GM12878 (cell line): Measurements from ENCODE around the gene GGNBP2. TPM values are rescaled to one million over a fixed set of nuclear protein-coding genes. Genes with fewer than 3 reads are reported as not detected.

ENCODE experiments used
- ATAC-seq: fragments of 200-7000 bp; cut with Tn5 transposase; 3 replicates; pipeline ENCODE4 v1.9.1; 2020; ENCODE audit warnings: mild to moderate bottlenecking, moderate library complexity
- BruUV-seq: library from RNA; stranded (reverse); fragments of 400-500 nt; replicated peaks from 2 replicates; lab custom pipeline; 2021; lab: Mats Ljungman, UMichigan
- CTCF ChIA-PET: fragments of 300-600 bp; sonication (Branson Sonifier 250); formaldehyde crosslinking; extraction: SDS; loops from one replicate; lab custom pipeline; 2021; ENCODE audit warnings: inconsistent platforms; lab: Yijun Ruan, JAX
- POLR2A ChIA-PET: fragments of 350-600 bp; formaldehyde crosslinking; extraction: SDS; loops from one replicate; lab custom pipeline; 2021; ENCODE audit warnings: inconsistent platforms; lab: Charles Lee
- RAD21 ChIA-PET: fragments of 300-600 bp; sonication (Branson Sonifier 250); formaldehyde crosslinking; loops from one replicate; lab custom pipeline; 2023; ENCODE audit warnings: antibody characterized with exemption; ENCODE audit not compliant: unreplicated experiment; lab: Charles Lee
- SMC1A ChIA-PET: fragments of 300-600 bp; sonication (Branson Sonifier 250); formaldehyde crosslinking; loops from one replicate; lab custom pipeline; 2023; ENCODE audit not compliant: unreplicated experiment, uncharacterized antibody; lab: Charles Lee
- DNase-seq: peaks from one replicate; pipeline ENCODE4 v3.0.0-alpha.2; 2011; ENCODE audit warnings: low read depth, low spot score
- FAIRE-seq: peaks from 3 replicates; lab custom pipeline; 2011; peaks lifted over from hg19 to GRCh38; lab: Jason Lieb, UNC
- H2AFZ ChIP-seq: 2 replicates; pipeline ENCODE4 v1.6.0; 2011; ENCODE audit warnings: low read depth, low read length, control low read depth; ENCODE audit not compliant: control insufficient read depth
- H3K27ac ChIP-seq: 2 replicates; pipeline ENCODE4 v1.5.1; 2011; ENCODE audit warnings: control low read depth; ENCODE audit not compliant: control insufficient read depth, insufficient read depth
- H3K27me3 ChIP-seq, 2 experiments: replicated peaks in 1 of 2; 2 replicates each; pipeline versions ENCODE4 v1.6.0 to v1.6.1; 2011; ENCODE audit warnings: low read length in 1 of 2; ENCODE audit not compliant: control insufficient read depth in 2 of 2, insufficient read depth in 2 of 2
- H3K36me3 ChIP-seq, 2 experiments: 2 replicates each; pipeline ENCODE4 v1.5.1; 2011; ENCODE audit warnings: low read length in 1 of 2; ENCODE audit not compliant: control insufficient read depth in 2 of 2, insufficient read depth in 2 of 2
- H3K4me1 ChIP-seq: 2 replicates; pipeline ENCODE4 v1.6.1; 2011; ENCODE audit warnings: mild to moderate bottlenecking, low read length, moderate library complexity, mixed read lengths; ENCODE audit not compliant: control insufficient read depth, insufficient read depth
- H3K4me2 ChIP-seq: 2 replicates; pipeline ENCODE4 v1.6.0; 2011; ENCODE audit warnings: control low read depth; ENCODE audit not compliant: control insufficient read depth, insufficient read depth
- H3K4me3 ChIP-seq: fragments of 200-600 bp; sonication (generic); 2 replicates; pipeline ENCODE4 v1.5.1; 2016
- H3K79me2 ChIP-seq: 2 replicates; pipeline ENCODE4 v1.6.0; 2011; ENCODE audit warnings: low read length; ENCODE audit not compliant: control insufficient read depth, insufficient read depth
- H3K9ac ChIP-seq: 2 replicates; pipeline ENCODE4 v1.8.0; 2011; ENCODE audit warnings: low read length, control low read depth, mixed read lengths; ENCODE audit not compliant: control insufficient read depth, insufficient read depth
- H3K9me3 ChIP-seq: replicated peaks from 3 replicates; pipeline ENCODE4 v1.5.1; 2011; ENCODE audit warnings: mild to moderate bottlenecking, low read length; ENCODE audit not compliant: control insufficient read depth, insufficient read depth
- H4K20me1 ChIP-seq: 2 replicates; pipeline ENCODE4 v1.6.0; 2011; ENCODE audit not compliant: control insufficient read depth, insufficient read depth
- ATF2 ChIP-seq: IDR thresholded peaks from 2 replicates; pipeline ENCODE4 v1.6.1; 2012; ENCODE audit warnings: low read length, inconsistent platforms
- CEBPB ChIP-seq, 2 experiments: fragments of 150-350 bp in 1 of 2; IDR thresholded peaks; 2 replicates each; pipeline ENCODE4 v1.6.1; 2012 to 2014; ENCODE audit warnings: low read depth in 2 of 2, low read length in 2 of 2, borderline replicate concordance in 1 of 2, inconsistent platforms in 1 of 2
- CREB1 ChIP-seq: IDR thresholded peaks from 2 replicates; pipeline ENCODE4 v1.6.1; 2012; ENCODE audit warnings: low read depth, mild to moderate bottlenecking, inconsistent platforms
- ETV6 ChIP-seq, 2 experiments: fragments of 450-650 bp in 1 of 2; IDR thresholded peaks in 1 of 2; conservative IDR thresholded peaks in 1 of 2; 2 replicates each; pipeline ENCODE4 v1.6.1; 2014; ENCODE audit warnings: antibody characterized with exemption in 1 of 2, borderline replicate concordance in 1 of 2, low read depth in 1 of 2, mild to moderate bottlenecking in 1 of 2, moderate library complexity in 1 of 2
- EZH2 ChIP-seq: IDR thresholded peaks from 2 replicates; pipeline ENCODE4 v1.6.1; 2012; ENCODE audit warnings: low read depth, mild to moderate bottlenecking, control low read depth, inconsistent platforms, low read length, borderline replicate concordance; ENCODE audit not compliant: control insufficient read depth
- HDAC2 ChIP-seq: fragments of 200-600 bp; sonication (generic); IDR thresholded peaks from 2 replicates; pipeline ENCODE4 v1.6.1; 2017
- MTA2 ChIP-seq: fragments of 450-650 bp; IDR thresholded peaks from 2 replicates; pipeline ENCODE4 v1.6.1; 2016; ENCODE audit warnings: low read depth, mild to moderate bottlenecking, moderate library complexity
- POLR2AphosphoS2 ChIP-seq: IDR thresholded peaks from 2 replicates; pipeline ENCODE4 v1.6.1; 2011; ENCODE audit warnings: low read depth, mild to moderate bottlenecking, low read length, improper control_type of control experiment, moderate library complexity
- POU2F2 ChIP-seq: IDR thresholded peaks from 3 replicates; pipeline ENCODE4 v1.6.1; 2011; ENCODE audit warnings: low read depth, mild to moderate bottlenecking, low read length, borderline replicate concordance
- SMAD1 ChIP-seq: fragments of 450-650 bp; IDR thresholded peaks from 2 replicates; pipeline ENCODE4 v1.6.1; 2018; ENCODE audit warnings: mild to moderate bottlenecking, low read depth; ENCODE audit not compliant: partially characterized antibody
- SP1 ChIP-seq: IDR thresholded peaks from one replicate; pipeline ENCODE4 v1.6.1; 2011; ENCODE audit warnings: low read depth, low read length
- SPI1 ChIP-seq: IDR thresholded peaks from 2 replicates; pipeline ENCODE4 v1.6.1; 2011; ENCODE audit warnings: low read depth, mild to moderate bottlenecking, low read length, moderate library complexity, borderline replicate concordance; ENCODE audit not compliant: insufficient read depth
- TCF7 ChIP-seq: IDR thresholded peaks from 2 replicates; pipeline ENCODE4 v1.6.1; 2014; ENCODE audit warnings: antibody characterized with exemption, borderline replicate concordance
- USF1 ChIP-seq: IDR thresholded peaks from 2 replicates; pipeline ENCODE4 v1.6.1; 2011; ENCODE audit warnings: borderline replicate concordance, low read depth, mild to moderate bottlenecking, moderate library complexity, mixed read lengths, low read length; ENCODE audit not compliant: insufficient read depth; ENCODE audit errors: extremely low read length
- ZNF24 ChIP-seq: fragments of 450-650 bp; IDR thresholded peaks from 2 replicates; pipeline ENCODE4 v1.6.1; 2017; ENCODE audit warnings: antibody characterized with exemption, mild to moderate bottlenecking
- ZNF384 ChIP-seq: IDR thresholded peaks from 2 replicates; pipeline ENCODE4 v1.6.1; 2012; ENCODE audit warnings: low read depth, mild to moderate bottlenecking, low read length, improper control_type of control experiment, borderline replicate concordance
- WGBS: methylation state at CpG from one replicate; pipeline ENCODE4 v1.1.6; 2016; ENCODE audit warnings: low lambda C conversion rate; ENCODE audit not compliant: insufficient replicate concordance, insufficient coverage; ENCODE audit errors: missing lambda C conversion rate; 5-methylcytosine and 5-hydroxymethylcytosine counted together
- in situ Hi-C: fragments of 300-500 bp; cut with MboI; formaldehyde crosslinking; loops from 9 replicates; pipeline ENCODE4 v1.14.3; 2018; ENCODE audit warnings: mixed read lengths
- intact Hi-C: fragments of 100-400 bp; cut with micrococcal nuclease; formaldehyde crosslinking; loops from one replicate; pipeline ENCODE4 v1.14.2; 2022; ENCODE audit not compliant: unreplicated experiment
- polyA plus RNA-seq, 11 experiments: library from polyadenylated mRNA; depleted of rRNA in 4 of 11; unstranded in 6 of 11; stranded (reverse) in 5 of 11; fragments of >200 nt; fragmentation: Nextera tagmentation in 4 of 11; fragmentation: Illumina TruSeq in 1 of 11; extraction: Ambion mirVana in 4 of 11; extraction: Trizol in 1 of 11; gene quantifications; 1 replicate in 1 of 11; 2 replicates in 10 of 11; pipeline versions ENCODE4 v1.2.1 to v1.2.3, GENCODE V29; 2011 to 2016; ENCODE audit warnings: inconsistent platforms in 2 of 11, missing spikeins in 2 of 11, low read depth in 1 of 11
- total RNA-seq, 4 experiments: library from RNA; depleted of rRNA in 3 of 4; stranded (reverse); fragments of >200 nt in 3 of 4; fragmentation: Illumina TruSeq in 1 of 4; extraction: Trizol in 1 of 4; gene quantifications; 2 replicates each; pipeline versions ENCODE4 v1.2.1 to v1.2.3, GENCODE V29; 2013 to 2021

The GGNBP2 gene
- total and polyA plus RNA-seq, 10 of the 15 experiments (the other 5 are each of a cell fraction or from before 2014, with no cell fraction given): 36.3 to 82.0 (median 50.0) TPM

- POLR2A ChIA-PET: no interaction called here
- FAIRE-seq: no peak
- SMC1A ChIA-PET: no interaction called here
Observed at GRCh38 chr17:36632916-36633771, 88.4 kb downstream of the GGNBP2 start.

More at GRCh38 chr17:36632916-36633771, 88.4 kb downstream of the GGNBP2 start:
- Histone ChIP-seq H3K4me1 (no peaks in the 10 kb centered on the region), H3K9me3 (no peaks in the 10 kb centered on the region), H3K79me2 (no peaks in the 10 kb centered on the region), H3K4me3 (no peak overlapping the region), H3K4me2 (no peak overlapping the region), H3K9ac (no peak overlapping the region), H3K27me3 (peaks cover 0 to 4% of the 10 kb centered on the region in 2 experiments; a peak in 3 of 4 replicates), H2AFZ (no peak overlapping the region), H3K27ac (no peak overlapping the region), H3K36me3 (no peaks in the 10 kb centered on the region), H4K20me1 (no peaks in the 10 kb centered on the region)
- ChIA-PET RAD21 (interaction anchor here (0.6 to 1.0 kb wide), 2 partner anchors 544 to 744 kb away, joined by 3 to 4 read pairs; no protein-coding TSS in a partner anchor), CTCF (interaction anchor here (1.8 to 9.3 kb wide), 2 partner anchors 30 to 414 kb away, joined by 8 to 76 read pairs; no protein-coding TSS in a partner anchor)
- no peak for TF ChIP-seq SP1
- TF ChIP-seq ETV6 (conservative IDR thresholded peaks at IDR 0.05 in 1 of 2, IDR thresholded peaks at IDR 0.05 in 1 of 2; ENCODE audit: borderline replicate concordance in 1 of 2, low read depth in 1 of 2): no peak
- TF ChIP-seq TCF7: no peak
- no peak for TF ChIP-seq ZNF384
- no peak for TF ChIP-seq USF1
- TF ChIP-seq SMAD1: no peak
- TF ChIP-seq HDAC2: no peak
- TF ChIP-seq POLR2AphosphoS2: no peak
- TF ChIP-seq POU2F2: no peak
- TF ChIP-seq CREB1: no peak
- TF ChIP-seq EZH2: no peak
- TF ChIP-seq CEBPB (IDR thresholded peaks at IDR 0.05; ENCODE audit: borderline replicate concordance in 1 of 2, low read depth in 2 of 2, low read length in 2 of 2): no peak
- no peak for TF ChIP-seq ATF2
- TF ChIP-seq ZNF24: no peak
- no peak for TF ChIP-seq SPI1
- TF ChIP-seq MTA2: no peak
- BruUV-seq: no TSS peak
- 37% methylated on average over 18 of the region's 18 CpGs for WGBS
- in situ Hi-C loops (loop anchor here (25.0 kb wide), 1 partner anchor 1179 kb away; no protein-coding TSS in a partner anchor), intact Hi-C loops (no loop called here)
- DNase-seq: no peak
- no peak for ATAC-seq
